Suprapubic skin (tissue), 4 donors: ENCODE results near the gene MOCOS. TPM values are rescaled to one million over a fixed set of nuclear protein-coding genes. Genes with fewer than 3 reads are reported as not detected.

Experiments used
- DNase-seq, 2 donors: peaks; one replicate each; pipeline ENCODE4 v3.0.0-alpha.2; 2019; ENCODE audit warnings: low spot score in 2 of 2
- H3K27ac ChIP-seq: fragments of 200-600 bp; sonication (generic); one replicate; pipeline ENCODE4 v1.5.1; 2019
- H3K27me3 ChIP-seq: fragments of 200-600 bp; sonication (generic); one replicate; pipeline ENCODE4 v1.5.1; 2019
- H3K36me3 ChIP-seq: fragments of 200-600 bp; sonication (generic); one replicate; pipeline ENCODE4 v1.5.1; 2019
- H3K4me1 ChIP-seq: fragments of 200-600 bp; sonication (generic); one replicate; pipeline ENCODE4 v1.5.1; 2019
- H3K4me3 ChIP-seq: fragments of 200-600 bp; sonication (generic); one replicate; pipeline ENCODE4 v1.5.1; 2019; ENCODE audit warnings: mild to moderate bottlenecking
- H3K9me3 ChIP-seq: fragments of 200-600 bp; sonication (generic); one replicate; pipeline ENCODE4 v1.5.1; 2019
- EP300 ChIP-seq: sonication (generic); formaldehyde crosslinking; IDR thresholded peaks from one replicate; pipeline ENCODE4 v1.6.1; 2017; ENCODE audit warnings: antibody characterized with exemption
- POLR2A ChIP-seq, 2 donors: fragments of 450-650 bp; IDR thresholded peaks; one replicate each; pipeline ENCODE4 v1.6.1; 2017; ENCODE audit warnings: antibody characterized with exemption in 2 of 2, mild to moderate bottlenecking in 2 of 2, moderate library complexity in 2 of 2
- POLR2AphosphoS5 ChIP-seq, 3 donors: sonication (generic); formaldehyde crosslinking; IDR thresholded peaks; one replicate each; pipeline ENCODE4 v1.6.1; 2017; ENCODE audit warnings: antibody characterized with exemption in 3 of 3
- WGBS: methylation state at CpG from one replicate; pipeline ENCODE4 v1.1.5; 2018; 5-methylcytosine and 5-hydroxymethylcytosine counted together
- total RNA-seq, 4 donors: library from RNA; depleted of rRNA; stranded (reverse); fragments of >200 nt; gene quantifications; one replicate each; pipeline ENCODE4 v1.1.0, GENCODE V29; 2016
- TF ChIP-seq, protein P1 (sequence below), 2 donors: fragments of 200-600 bp in 1 of 2; fragments of 450-650 bp in 1 of 2; sonication (generic) in 1 of 2; IDR thresholded peaks; one replicate each; pipeline ENCODE4 v1.5.1; 2016 to 2019; ENCODE audit warnings: antibody characterized with exemption in 2 of 2, mild to moderate bottlenecking in 1 of 2, moderate library complexity in 1 of 2

Gene MOCOS
- total RNA-seq, 4 donors from 2014 or later, result 4.6 to 9.2 (median 6.4) TPM

DNA sequence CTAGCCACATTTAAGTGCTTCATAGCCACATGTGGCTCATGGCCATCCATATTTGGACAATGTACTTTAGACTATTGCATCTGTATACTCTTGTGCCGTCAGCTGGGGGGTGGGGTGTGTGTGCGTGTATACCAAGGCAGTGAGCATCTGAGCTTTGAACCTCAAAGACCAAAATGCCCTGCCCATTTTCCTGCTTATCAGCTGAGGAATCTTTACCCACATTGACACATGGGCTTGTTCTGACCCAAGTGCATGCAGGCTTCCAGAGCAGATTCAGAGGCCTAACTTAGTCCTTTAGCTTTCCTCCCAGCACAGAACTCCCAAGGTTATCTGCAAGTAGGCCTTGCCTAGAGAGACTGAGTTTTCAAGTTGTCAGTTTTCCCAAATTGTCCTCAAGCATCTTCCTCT, 11.1 kb upstream of the MOCOS start:
- 90% methylated on average over 1 of the region's 2 CpGs for WGBS
- no peak for DNase-seq
- no peaks in the 10 kb centered on the region for H3K9me3 ChIP-seq
- TF ChIP-seq EP300, result no peak
- no peak for TF ChIP-seq POLR2AphosphoS5 (IDR thresholded peaks at IDR 0.05)
- TF ChIP-seq, protein P1, sequence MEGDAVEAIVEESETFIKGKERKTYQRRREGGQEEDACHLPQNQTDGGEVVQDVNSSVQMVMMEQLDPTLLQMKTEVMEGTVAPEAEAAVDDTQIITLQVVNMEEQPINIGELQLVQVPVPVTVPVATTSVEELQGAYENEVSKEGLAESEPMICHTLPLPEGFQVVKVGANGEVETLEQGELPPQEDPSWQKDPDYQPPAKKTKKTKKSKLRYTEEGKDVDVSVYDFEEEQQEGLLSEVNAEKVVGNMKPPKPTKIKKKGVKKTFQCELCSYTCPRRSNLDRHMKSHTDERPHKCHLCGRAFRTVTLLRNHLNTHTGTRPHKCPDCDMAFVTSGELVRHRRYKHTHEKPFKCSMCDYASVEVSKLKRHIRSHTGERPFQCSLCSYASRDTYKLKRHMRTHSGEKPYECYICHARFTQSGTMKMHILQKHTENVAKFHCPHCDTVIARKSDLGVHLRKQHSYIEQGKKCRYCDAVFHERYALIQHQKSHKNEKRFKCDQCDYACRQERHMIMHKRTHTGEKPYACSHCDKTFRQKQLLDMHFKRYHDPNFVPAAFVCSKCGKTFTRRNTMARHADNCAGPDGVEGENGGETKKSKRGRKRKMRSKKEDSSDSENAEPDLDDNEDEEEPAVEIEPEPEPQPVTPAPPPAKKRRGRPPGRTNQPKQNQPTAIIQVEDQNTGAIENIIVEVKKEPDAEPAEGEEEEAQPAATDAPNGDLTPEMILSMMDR (IDR thresholded peaks at IDR 0.05), result no peak
- no peak for TF ChIP-seq POLR2A (IDR thresholded peaks at IDR 0.05)
- H3K4me1 ChIP-seq, result peaks cover 7% of the 10 kb centered on the region
- no peaks in the 10 kb centered on the region for H3K27me3 ChIP-seq
- no peak overlapping the region for H3K27ac ChIP-seq
- peaks cover 54% of the 10 kb centered on the region for H3K36me3 ChIP-seq
- H3K4me3 ChIP-seq, result no peak overlapping the region

DNA sequence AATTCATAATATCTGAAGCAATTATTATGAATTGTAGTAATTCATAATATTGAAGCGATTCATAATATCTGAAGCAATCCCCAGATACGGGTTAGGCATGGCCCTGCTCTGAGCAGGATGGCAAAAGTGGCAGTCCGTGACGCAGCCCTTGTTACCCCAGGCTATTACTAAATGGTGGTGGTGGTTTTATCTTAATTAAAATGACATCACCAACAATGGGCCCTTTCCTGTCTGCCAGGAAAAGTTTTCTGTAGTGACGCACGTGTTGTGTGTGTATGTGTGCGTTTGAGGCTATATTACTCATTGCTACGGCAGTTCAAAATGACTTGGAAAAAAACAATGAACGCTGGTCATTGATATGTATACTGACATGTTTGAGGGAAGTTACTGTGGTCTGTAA, 10.6 kb upstream of the MOCOS start:
- peaks cover 49% of the 10 kb centered on the region for H3K36me3 ChIP-seq
- TF ChIP-seq POLR2A (IDR thresholded peaks at IDR 0.05) (no peak), EP300 (no peak)
- TF ChIP-seq, protein P1 (IDR thresholded peaks at IDR 0.05), result no peak
- DNase-seq, result no peak
- H3K4me1 ChIP-seq, result peaks cover 7% of the 10 kb centered on the region
- H3K27ac ChIP-seq, result no peak overlapping the region
- H3K27me3 ChIP-seq, result no peaks in the 10 kb centered on the region
- no peaks in the 10 kb centered on the region for H3K9me3 ChIP-seq
- 87% methylated on average over 9 of the region's 9 CpGs for WGBS
- H3K4me3 ChIP-seq, result no peak overlapping the region

DNA sequence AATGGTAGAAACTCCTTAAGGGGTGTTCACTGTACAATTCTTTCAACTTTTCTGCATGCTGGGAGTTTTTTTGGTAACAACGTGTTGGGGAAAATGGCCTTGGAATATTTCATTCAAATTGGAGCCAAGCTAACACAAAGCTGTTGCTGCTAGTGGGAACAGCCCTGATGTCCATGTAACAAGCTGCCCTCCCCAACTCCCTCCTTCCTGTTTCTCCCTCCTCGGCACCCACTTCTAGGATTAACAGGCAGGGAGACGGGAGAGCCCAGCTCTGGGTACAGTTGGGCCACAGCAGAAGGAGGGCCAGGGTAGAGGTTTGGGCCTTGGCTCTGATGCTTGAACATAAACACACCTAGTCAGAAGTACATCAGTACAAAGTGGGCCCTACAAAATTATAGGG, 9.4 kb upstream of the MOCOS start:
- Histone ChIP-seq H3K4me1 (peaks cover 7% of the 10 kb centered on the region), H3K36me3 (peaks cover 40% of the 10 kb centered on the region), H3K4me3 (no peak overlapping the region), H3K27me3 (no peaks in the 10 kb centered on the region), H3K27ac (no peak overlapping the region), H3K9me3 (no peaks in the 10 kb centered on the region)
- 86% methylated on average over 3 of the region's 3 CpGs for WGBS
- TF ChIP-seq EP300 (no peak), POLR2A (IDR thresholded peaks at IDR 0.05) (no peak)
- DNase-seq, result no peak

DNA sequence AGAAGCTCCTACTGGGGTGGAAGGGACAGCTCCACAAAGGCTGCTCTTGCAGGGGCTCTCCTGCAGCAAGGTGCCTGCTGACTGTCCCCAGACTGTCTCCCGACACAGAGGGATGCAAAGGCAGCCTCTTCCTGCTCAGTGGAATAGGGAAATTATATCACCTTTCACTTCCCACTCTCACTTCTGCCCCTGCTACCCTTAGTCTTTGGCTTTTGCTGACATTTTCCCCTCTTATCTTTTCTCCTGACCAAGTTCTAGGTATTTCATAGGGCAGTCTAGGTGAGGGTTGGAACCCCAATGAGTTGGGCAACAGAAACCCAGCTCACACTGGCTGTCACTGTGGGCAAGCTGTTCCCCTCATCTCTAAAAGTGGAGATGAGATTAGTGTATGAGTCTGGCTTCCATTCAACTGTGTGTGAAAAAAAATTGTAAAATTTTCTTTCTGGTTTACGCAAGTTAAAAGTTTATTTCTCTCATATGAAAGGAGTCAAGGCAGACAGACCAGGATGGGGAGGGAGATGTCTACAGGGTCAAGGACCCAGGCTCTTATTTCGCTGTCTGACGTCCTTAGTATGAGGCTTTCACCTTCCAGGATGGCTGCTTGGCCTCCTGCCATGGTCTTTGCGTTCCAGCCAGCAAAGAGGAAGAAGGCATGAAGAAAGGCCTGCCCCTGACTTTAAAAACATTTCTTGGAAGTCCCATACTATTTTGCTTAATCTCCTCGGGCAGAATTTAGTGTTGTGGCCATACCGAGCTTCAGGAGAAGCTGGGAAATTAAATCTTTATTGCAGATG, 7.5 kb upstream of the MOCOS start:
- H3K27ac ChIP-seq, result no peak overlapping the region
- DNase-seq, result no peak
- no peaks in the 10 kb centered on the region for H3K9me3 ChIP-seq
- no peak overlapping the region for H3K4me3 ChIP-seq
- WGBS, result 14% methylated on average over 7 of the region's 7 CpGs
- H3K27me3 ChIP-seq, result no peaks in the 10 kb centered on the region
- TF ChIP-seq POLR2AphosphoS5 (IDR thresholded peaks at IDR 0.05), result no peak
- TF ChIP-seq, protein P1 (IDR thresholded peaks at IDR 0.05), result no peak
- TF ChIP-seq POLR2A (IDR thresholded peaks at IDR 0.05), result no peak
- no peak for TF ChIP-seq EP300
- peaks cover 7% of the 10 kb centered on the region for H3K4me1 ChIP-seq
- peaks cover 27% of the 10 kb centered on the region for H3K36me3 ChIP-seq

DNA sequence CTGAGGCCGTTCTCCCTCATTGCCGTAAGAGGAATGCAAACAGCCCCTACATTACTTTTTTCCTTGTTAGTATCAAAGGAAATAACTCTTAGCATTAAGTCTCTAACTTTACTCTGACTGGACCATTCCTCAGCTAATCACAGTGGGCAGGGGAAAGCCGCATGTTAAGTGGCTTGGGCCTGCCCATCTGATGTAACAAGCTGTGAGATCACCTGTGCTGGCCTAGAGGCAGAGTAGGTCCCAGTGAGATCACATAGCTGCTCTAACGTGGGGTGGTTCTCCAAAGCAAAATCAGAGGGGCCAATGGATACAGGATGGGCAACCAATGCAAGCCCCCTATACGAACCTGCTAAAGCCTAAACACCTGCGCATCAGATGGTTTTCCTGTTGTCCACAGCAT, 5.9 kb upstream of the MOCOS start:
- H3K36me3 ChIP-seq, result peaks cover 10% of the 10 kb centered on the region
- no peak overlapping the region for H3K4me3 ChIP-seq
- TF ChIP-seq POLR2AphosphoS5 (IDR thresholded peaks at IDR 0.05) (no peak), EP300 (no peak), POLR2A (IDR thresholded peaks at IDR 0.05) (no peak)
- TF ChIP-seq, protein P1 (IDR thresholded peaks at IDR 0.05), result no peak
- no peak for DNase-seq
- peaks cover 10% of the 10 kb centered on the region for H3K4me1 ChIP-seq
- H3K27me3 ChIP-seq, result no peaks in the 10 kb centered on the region
- H3K27ac ChIP-seq, result no peak overlapping the region
- H3K9me3 ChIP-seq, result no peaks in the 10 kb centered on the region
- WGBS, result 80% methylated on average over 6 of the region's 6 CpGs
